ENCODE results near the gene TP63.

TP63 gene

DNA sequence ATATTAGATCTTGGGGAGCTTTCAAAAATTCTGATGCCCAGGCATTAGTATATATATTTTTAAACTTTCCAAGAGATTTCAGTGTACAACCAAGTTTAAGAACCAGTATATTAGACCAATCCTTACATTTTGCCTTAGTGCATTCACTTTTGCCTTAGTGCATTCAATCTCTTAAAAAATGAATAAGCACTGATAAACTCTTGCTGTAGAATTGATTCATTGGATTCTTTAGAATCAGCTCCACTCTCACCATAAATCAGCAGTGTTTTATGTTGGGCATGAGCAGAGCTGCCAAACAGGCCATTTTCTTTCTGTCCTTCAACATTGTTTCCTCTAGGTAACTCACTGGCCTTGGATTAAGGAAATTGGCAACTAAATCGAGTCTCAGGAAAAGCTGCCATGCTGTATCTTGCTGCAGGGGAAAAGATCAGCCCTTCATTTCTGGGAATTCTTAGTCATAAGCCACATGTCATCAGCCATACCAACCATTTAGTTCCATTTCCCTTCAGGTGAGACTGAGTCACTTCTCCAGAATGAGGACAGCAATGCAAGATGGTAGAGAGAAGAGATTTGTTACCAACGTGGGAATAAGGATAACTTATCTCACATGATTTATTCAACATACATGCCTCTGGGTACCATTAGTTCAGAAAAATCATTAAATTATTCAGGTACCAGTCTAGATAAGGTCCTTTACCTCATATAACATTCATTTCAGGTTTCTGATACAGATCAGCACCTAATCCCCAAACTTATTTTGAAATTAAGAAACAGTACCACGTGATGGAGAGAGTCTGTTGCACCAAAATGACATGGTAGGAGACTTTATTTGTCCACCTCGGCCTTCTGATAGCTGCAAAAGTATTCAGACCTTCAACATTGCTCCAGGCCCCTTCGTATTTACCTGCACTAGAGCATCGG lies 297.0 kb downstream of the TP63 start:
- whole genome bisulfite sequencing, 2 experiments = 88 to 89% methylated on average over 5 to 6 of the region's 6 CpGs
- Histone ChIP-seq H3K27ac (ENCODE audit: insufficient read depth, low read depth, low read length, poor library complexity, severe bottlenecking) (no peak overlapping the region), H3K36me3 (ENCODE audit: control insufficient read depth, insufficient read depth, low read length) (no peaks in the 10 kb centered on the region), H3K4me1 (ENCODE audit: control insufficient read depth, insufficient read depth, low read length) (no peaks in the 10 kb centered on the region), H3K27me3 (ENCODE audit: control insufficient read depth, insufficient read depth, low read length, poor library complexity, severe bottlenecking) (no peaks in the 10 kb centered on the region), H3K4me3 (ENCODE audit: insufficient read depth, low read depth, low read length) (no peak overlapping the region), H3K9me3 (ENCODE audit: control insufficient read depth, low read length) (no peaks in the 10 kb centered on the region)

- Histone ChIP-seq H3K27ac (ENCODE audit: insufficient read depth, low read depth, low read length, poor library complexity, severe bottlenecking) (no peak overlapping the region), H3K4me1 (ENCODE audit: control insufficient read depth, insufficient read depth, low read length) (no peaks in the 10 kb centered on the region), H3K4me3 (ENCODE audit: insufficient read depth, low read depth, low read length) (no peak overlapping the region), H3K36me3 (ENCODE audit: control insufficient read depth, insufficient read depth, low read length) (no peaks in the 10 kb centered on the region), H3K9me3 (ENCODE audit: control insufficient read depth, low read length) (no peaks in the 10 kb centered on the region), H3K27me3 (ENCODE audit: control insufficient read depth, insufficient read depth, low read length, poor library complexity, severe bottlenecking) (no peaks in the 10 kb centered on the region)
- 85 to 90% methylated on average over 6 of the region's 6 CpGs for WGBS, 2 experiments
These were observed 305.2 kb downstream of the TP63 start for GRCh38 chr3:189936201-189936945.

DNA sequence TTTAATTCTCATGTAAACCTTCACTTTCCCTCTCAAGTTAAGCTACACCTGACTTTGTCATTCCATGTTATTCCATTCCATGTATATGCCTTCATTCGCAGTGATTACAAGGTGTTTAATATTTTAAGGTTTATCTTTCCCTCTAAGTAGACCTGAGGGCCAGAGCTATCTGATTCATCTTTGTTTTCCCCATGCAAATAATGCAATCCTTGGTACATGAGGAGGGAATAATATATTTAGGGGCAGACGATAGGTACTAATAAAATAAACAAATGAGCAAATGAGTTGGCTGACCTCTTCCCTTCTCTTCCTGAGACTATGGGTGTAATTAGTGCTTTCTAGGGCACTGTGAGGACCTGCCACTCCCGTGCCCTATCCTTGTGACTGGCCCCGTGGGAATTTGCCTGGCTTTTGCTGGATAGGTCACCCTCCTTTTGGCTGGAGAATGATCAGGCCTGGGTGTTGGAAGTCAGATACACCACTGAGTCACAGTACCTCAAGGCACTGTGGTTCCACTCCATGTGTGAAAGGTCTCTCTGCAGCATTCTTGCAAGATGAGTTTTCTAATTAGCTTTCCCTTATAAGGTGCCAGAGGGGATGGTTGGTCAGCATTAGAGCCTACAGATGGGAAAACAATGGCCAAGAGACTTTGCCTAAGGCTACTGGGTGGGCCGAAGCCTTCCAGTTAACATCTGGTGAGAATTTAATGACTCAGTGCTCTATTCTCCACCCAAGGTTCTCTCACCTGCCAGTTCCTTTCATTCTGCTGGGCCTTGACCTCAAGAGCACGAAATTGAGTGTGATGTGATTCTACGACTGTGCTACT lies 306.3 kb downstream of the TP63 start:
- H3K9me3 ChIP-seq (ENCODE audit: control insufficient read depth, low read length) = no peaks in the 10 kb centered on the region
- H3K36me3 ChIP-seq (ENCODE audit: control insufficient read depth, insufficient read depth, low read length) = no peaks in the 10 kb centered on the region
- H3K27me3 ChIP-seq (ENCODE audit: control insufficient read depth, insufficient read depth, low read length, poor library complexity, severe bottlenecking) = no peaks in the 10 kb centered on the region
- no peak overlapping the region for H3K27ac ChIP-seq (ENCODE audit: insufficient read depth, low read depth, low read length, poor library complexity, severe bottlenecking)
- H3K4me3 ChIP-seq (ENCODE audit: insufficient read depth, low read depth, low read length) = no peak overlapping the region
- 87 to 90% methylated on average over 6 to 7 of the region's 7 CpGs for WGBS, 2 experiments
- H3K4me1 ChIP-seq (ENCODE audit: control insufficient read depth, insufficient read depth, low read length) = no peaks in the 10 kb centered on the region

DNA sequence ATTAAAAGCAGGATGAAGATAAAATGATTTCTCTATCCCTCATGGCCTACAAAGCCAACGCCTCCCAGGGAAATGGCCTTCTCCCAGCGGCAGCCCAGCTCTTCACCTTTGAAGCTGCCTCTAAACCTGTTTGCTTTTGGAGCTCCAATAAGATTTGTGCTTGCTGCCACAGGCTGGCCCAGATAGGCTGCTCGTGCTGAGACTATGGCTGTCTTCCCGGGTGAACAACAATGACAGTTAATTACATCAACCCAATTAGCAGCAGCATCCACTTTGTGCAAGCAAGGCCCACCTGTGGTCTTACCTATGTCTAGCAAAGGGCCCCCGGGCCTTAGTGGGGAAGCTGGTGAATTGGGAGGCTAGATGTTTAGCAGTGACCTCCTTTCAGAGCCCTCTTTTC lies 309.9 kb downstream of the TP63 start:
- no peaks in the 10 kb centered on the region for H3K9me3 ChIP-seq (ENCODE audit: control insufficient read depth, low read length)
- H3K4me3 ChIP-seq (ENCODE audit: insufficient read depth, low read depth, low read length) = no peak overlapping the region
- H3K27me3 ChIP-seq (ENCODE audit: control insufficient read depth, insufficient read depth, low read length, poor library complexity, severe bottlenecking) = no peaks in the 10 kb centered on the region
- no peaks in the 10 kb centered on the region for H3K36me3 ChIP-seq (ENCODE audit: control insufficient read depth, insufficient read depth, low read length)
- no peaks in the 10 kb centered on the region for H3K4me1 ChIP-seq (ENCODE audit: control insufficient read depth, insufficient read depth, low read length)
- WGBS, 2 experiments = 83 to 87% methylated on average over 5 of the region's 5 CpGs
- H3K27ac ChIP-seq (ENCODE audit: insufficient read depth, low read depth, low read length, poor library complexity, severe bottlenecking) = no peak overlapping the region

GRCh38 chr3:189941679-189942078 lies 310.5 kb downstream of the TP63 start:
- Histone ChIP-seq H3K4me1 (ENCODE audit: control insufficient read depth, insufficient read depth, low read length) (no peaks in the 10 kb centered on the region), H3K4me3 (ENCODE audit: insufficient read depth, low read depth, low read length) (no peak overlapping the region), H3K27ac (ENCODE audit: insufficient read depth, low read depth, low read length, poor library complexity, severe bottlenecking) (no peak overlapping the region), H3K27me3 (ENCODE audit: control insufficient read depth, insufficient read depth, low read length, poor library complexity, severe bottlenecking) (no peaks in the 10 kb centered on the region), H3K36me3 (ENCODE audit: control insufficient read depth, insufficient read depth, low read length) (no peaks in the 10 kb centered on the region), H3K9me3 (ENCODE audit: control insufficient read depth, low read length) (no peaks in the 10 kb centered on the region)
- 85 to 92% methylated on average over 2 of the region's 2 CpGs for WGBS, 2 experiments

DNA sequence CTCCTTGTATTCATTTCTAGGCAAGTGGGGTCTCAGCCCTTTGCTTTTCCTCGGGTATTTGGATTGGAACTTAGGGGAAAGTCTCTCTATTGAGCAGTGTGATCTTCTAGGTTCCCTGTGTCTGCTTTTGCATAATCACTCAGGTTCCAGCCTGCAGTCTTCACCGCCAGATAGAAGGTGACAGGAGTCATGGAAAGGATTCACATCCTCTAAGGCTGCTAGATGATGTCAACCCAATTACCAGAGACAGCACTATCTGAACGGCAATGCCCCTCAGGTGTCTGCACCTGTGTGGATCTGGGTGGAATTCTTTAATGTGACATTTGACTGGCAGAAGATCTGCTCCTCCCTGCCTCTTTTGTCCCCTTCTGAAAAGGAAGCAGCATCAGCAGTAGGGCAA lies 311.8 kb downstream of the TP63 start:
- no peak overlapping the region for H3K27ac ChIP-seq (ENCODE audit: insufficient read depth, low read depth, low read length, poor library complexity, severe bottlenecking)
- H3K36me3 ChIP-seq (ENCODE audit: control insufficient read depth, insufficient read depth, low read length) = no peaks in the 10 kb centered on the region
- no peaks in the 10 kb centered on the region for H3K4me1 ChIP-seq (ENCODE audit: control insufficient read depth, insufficient read depth, low read length)
- WGBS, 2 experiments = 84 to 87% methylated on average over 3 of the region's 3 CpGs
- H3K4me3 ChIP-seq (ENCODE audit: insufficient read depth, low read depth, low read length) = no peak overlapping the region
- no peaks in the 10 kb centered on the region for H3K9me3 ChIP-seq (ENCODE audit: control insufficient read depth, low read length)
- H3K27me3 ChIP-seq (ENCODE audit: control insufficient read depth, insufficient read depth, low read length, poor library complexity, severe bottlenecking) = no peaks in the 10 kb centered on the region

- Histone ChIP-seq H3K36me3 (ENCODE audit: control insufficient read depth, insufficient read depth, low read length) (no peaks in the 10 kb centered on the region), H3K4me3 (ENCODE audit: insufficient read depth, low read depth, low read length) (no peak overlapping the region), H3K9me3 (ENCODE audit: control insufficient read depth, low read length) (no peaks in the 10 kb centered on the region), H3K4me1 (ENCODE audit: control insufficient read depth, insufficient read depth, low read length) (no peaks in the 10 kb centered on the region), H3K27me3 (ENCODE audit: control insufficient read depth, insufficient read depth, low read length, poor library complexity, severe bottlenecking) (no peaks in the 10 kb centered on the region), H3K27ac (ENCODE audit: insufficient read depth, low read depth, low read length, poor library complexity, severe bottlenecking) (no peak overlapping the region)
- 93 to 95% methylated on average over 14 of the region's 14 CpGs for WGBS, 2 experiments
These were observed 313.3 kb downstream of the TP63 start for GRCh38 chr3:189944285-189945145.

DNA sequence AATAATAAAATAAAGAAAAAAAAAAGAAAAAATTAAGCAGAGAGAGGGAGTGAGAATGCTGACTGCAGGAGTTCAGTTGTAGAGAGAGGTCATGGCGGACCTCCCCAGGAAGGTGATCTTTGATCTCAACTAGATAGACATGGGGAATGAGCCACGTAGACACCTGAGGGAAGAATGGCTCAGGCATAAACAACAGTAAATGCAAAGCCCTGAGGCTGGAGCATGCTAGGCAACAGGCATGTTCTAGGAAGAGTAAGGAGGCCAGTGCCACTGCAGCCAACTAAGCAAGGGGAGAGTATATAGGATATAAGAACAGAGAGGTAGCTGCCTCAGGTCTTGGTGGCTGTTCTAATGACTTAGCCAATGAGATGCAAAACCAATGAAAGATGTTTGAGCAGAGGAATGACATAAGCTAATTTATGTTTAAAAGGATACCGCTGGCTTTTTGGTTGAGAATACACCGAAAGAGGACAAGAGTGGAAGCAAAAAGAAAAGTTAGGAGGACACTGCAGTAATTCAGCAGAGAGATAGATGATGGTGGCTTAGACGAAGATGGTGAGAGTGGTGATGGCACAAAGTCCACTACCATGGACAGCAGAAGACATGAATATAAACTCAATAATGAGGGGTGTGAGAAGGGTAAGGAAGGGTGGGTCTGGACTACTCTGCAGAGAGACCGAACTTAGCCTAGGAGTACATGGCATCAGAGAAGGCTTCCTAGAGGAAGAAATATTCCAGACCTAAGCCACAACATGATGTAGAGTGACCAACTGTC lies 314.9 kb downstream of the TP63 start:
- H3K4me3 ChIP-seq (ENCODE audit: insufficient read depth, low read depth, low read length) = no peak overlapping the region
- H3K27ac ChIP-seq (ENCODE audit: insufficient read depth, low read depth, low read length, poor library complexity, severe bottlenecking) = no peak overlapping the region
- no peaks in the 10 kb centered on the region for H3K9me3 ChIP-seq (ENCODE audit: control insufficient read depth, low read length)
- H3K27me3 ChIP-seq (ENCODE audit: control insufficient read depth, insufficient read depth, low read length, poor library complexity, severe bottlenecking) = no peaks in the 10 kb centered on the region
- no peaks in the 10 kb centered on the region for H3K36me3 ChIP-seq (ENCODE audit: control insufficient read depth, insufficient read depth, low read length)
- WGBS, 2 experiments = 93 to 95% methylated on average over 6 of the region's 6 CpGs
- H3K4me1 ChIP-seq (ENCODE audit: control insufficient read depth, insufficient read depth, low read length) = no peaks in the 10 kb centered on the region

All from ectodermal cell (in vitro differentiated cells).